H1 (cell line): ENCODE measurements around the gene PRR29. TPM values are rescaled to one million over a fixed set of nuclear protein-coding genes. Genes with fewer than 3 reads are reported as not detected.

Experiments used
- EZH2 ChIP-seq: fragments of 200-600 bp; sonication (generic); IDR thresholded peaks from 2 replicates; pipeline ENCODE4 v1.7.1; 2012; ENCODE audit warnings: low read depth, mild to moderate bottlenecking, moderate library complexity, low read length, inconsistent platforms; ENCODE audit not compliant: severe bottlenecking
- TAF7 ChIP-seq: optimal IDR thresholded peaks from 2 replicates; pipeline ENCODE3; 2011; ENCODE audit warnings: low read depth, mild to moderate bottlenecking, inconsistent platforms, low read length, moderate library complexity, borderline replicate concordance
- polyA plus RNA-seq, 7 experiments: library from polyadenylated mRNA; depleted of rRNA in 3 of 7; stranded (reverse) in 5 of 7; unstranded in 2 of 7; fragments of >200 nt in 5 of 7; fragments of 200-250 nt in 2 of 7; gene quantifications; 1 replicate in 5 of 7; 2 replicates in 1 of 7; 4 replicates in 1 of 7; pipeline versions ENCODE4 v1.2.1 to v1.2.3, GENCODE V29; 2011 to 2013; ENCODE audit warnings: missing spikeins in 2 of 7, mixed read lengths in 2 of 7
- total RNA-seq: library from RNA; stranded (reverse); fragmentation: NEBNext Ultra II Directional; extraction: Animal tissue kit (Norgen Biotek cat#: 25700); gene quantifications from 2 replicates; pipeline ENCODE4 v1.2.1, GENCODE V29; 2021
- TF ChIP-seq, protein P1 (sequence below): IDR thresholded peaks from 2 replicates; pipeline ENCODE4 v1.6.1; 2011; ENCODE audit warnings: low read depth, mild to moderate bottlenecking, low read length; ENCODE audit not compliant: insufficient read depth

PRR29 gene
- total and polyA plus RNA-seq, 2 of the 8 experiments (the other 6 are each of a cell fraction or from before 2014, with no cell fraction given) = 0.67 to 0.83 TPM

DNA sequence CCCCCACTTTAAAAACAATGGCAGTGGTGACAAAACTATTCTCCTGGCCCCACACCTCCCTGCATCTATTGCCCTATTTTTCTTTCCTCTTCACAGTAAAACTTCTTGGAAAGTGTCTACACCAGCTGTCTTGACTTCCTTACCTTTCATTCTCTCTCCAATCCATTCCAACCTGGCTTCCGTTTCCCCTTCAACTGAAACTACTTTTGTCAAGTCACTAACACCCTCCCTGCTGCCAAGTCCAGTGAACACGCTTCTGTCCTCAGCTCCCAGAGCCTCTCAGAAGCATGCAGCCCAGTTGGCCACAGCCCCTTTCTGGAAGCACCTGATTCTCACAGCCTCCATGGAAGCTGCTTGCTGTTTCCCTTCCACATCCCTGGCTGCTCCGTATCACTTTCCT, 21.4 kb upstream of the PRR29 start (continued):
- TF ChIP-seq, protein P1, sequence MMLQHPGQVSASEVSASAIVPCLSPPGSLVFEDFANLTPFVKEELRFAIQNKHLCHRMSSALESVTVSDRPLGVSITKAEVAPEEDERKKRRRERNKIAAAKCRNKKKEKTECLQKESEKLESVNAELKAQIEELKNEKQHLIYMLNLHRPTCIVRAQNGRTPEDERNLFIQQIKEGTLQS = no peak
- no peak for TF ChIP-seq TAF7
- no peak for TF ChIP-seq EZH2
